Panc1 (cell line): ENCODE results near the gene CPSF3. TPM values are rescaled to one million over a fixed set of nuclear protein-coding genes. Genes with fewer than 3 reads are reported as not detected.
A peak's percentile ranks its signal among the peaks of the same experiment; 100 is the strongest.

ENCODE experiments used
- ATAC-seq: fragments of 200-7000 bp; cut with Tn5 transposase; 2 replicates; pipeline ENCODE4 v1.9.1; 2020; ENCODE audit warnings: mild to moderate bottlenecking, moderate library complexity
- BruUV-seq: library from RNA; stranded (reverse); fragments of 400-500 nt; replicated peaks from 2 replicates; lab custom pipeline; 2021; lab: Mats Ljungman, UMichigan
- CTCF ChIA-PET: fragments of 300-600 bp; sonication (Branson Sonifier 250); formaldehyde crosslinking; loops from one replicate; lab custom pipeline; 2022; ENCODE audit warnings: antibody characterized with exemption; lab: Charles Lee
- POLR2A ChIA-PET: fragments of 300-600 bp; sonication (Branson Sonifier 250); formaldehyde crosslinking; loops from one replicate; lab custom pipeline; 2022; ENCODE audit warnings: antibody characterized with exemption; lab: Charles Lee
- DNase-seq: peaks from one replicate; pipeline ENCODE4 v3.0.0-alpha.2; 2010; ENCODE audit warnings: low read depth, low spot score
- H3K27ac ChIP-seq: 2 replicates; pipeline ENCODE4 v1.5.1; 2011; ENCODE audit warnings: mild to moderate bottlenecking, low read length, inconsistent platforms
- H3K27me3 ChIP-seq: fragments of 200-500 bp; sonication (Bioruptor generic); 2 replicates; pipeline ENCODE4 v1.6.0; 2014; ENCODE audit warnings: low read length, inconsistent platforms; ENCODE audit not compliant: control insufficient read depth, insufficient read depth
- H3K36me3 ChIP-seq: fragments of 200-500 bp; sonication (Bioruptor generic); 2 replicates; pipeline ENCODE4 v1.5.1; 2014; ENCODE audit warnings: inconsistent platforms, mild to moderate bottlenecking, low read length, moderate library complexity; ENCODE audit not compliant: control insufficient read depth, insufficient read depth
- H3K4me1 ChIP-seq: 2 replicates; pipeline ENCODE4 v1.5.1; 2011; ENCODE audit warnings: inconsistent platforms, mild to moderate bottlenecking, low read length, moderate library complexity; ENCODE audit not compliant: control insufficient read depth, insufficient read depth
- H3K4me3 ChIP-seq, 2 experiments: 2 replicates each; pipeline ENCODE4 v1.5.1; 2011 to 2012; ENCODE audit warnings: low read depth in 2 of 2, low read length in 2 of 2, mild to moderate bottlenecking in 2 of 2, inconsistent platforms in 1 of 2, moderate library complexity in 1 of 2
- H3K9me3 ChIP-seq: fragments of 200-500 bp; sonication (Bioruptor generic); 2 replicates; pipeline ENCODE4 v1.5.1; 2014; ENCODE audit warnings: low read depth, mild to moderate bottlenecking, inconsistent platforms, low read length, moderate library complexity; ENCODE audit not compliant: control insufficient read depth, insufficient read depth
- CTCF ChIP-seq: fragments of 450-650 bp; IDR thresholded peaks from 2 replicates; pipeline ENCODE4 v1.5.1; 2017; ENCODE audit warnings: mild to moderate bottlenecking
- POLR2AphosphoS5 ChIP-seq: IDR thresholded peaks from 2 replicates; pipeline ENCODE4 v1.6.1; 2012; ENCODE audit warnings: mild to moderate bottlenecking, low read depth, low read length, moderate library complexity
- SIN3A ChIP-seq: IDR thresholded peaks from 2 replicates; pipeline ENCODE4 v1.6.1; 2012; ENCODE audit warnings: low read depth, mild to moderate bottlenecking, low read length, moderate library complexity, borderline replicate concordance; ENCODE audit not compliant: insufficient read depth
- TCF7L2 ChIP-seq: IDR thresholded peaks from 2 replicates; pipeline ENCODE4 v1.6.1; 2011; ENCODE audit warnings: mild to moderate bottlenecking, low read depth, low read length, inconsistent platforms
- in situ Hi-C: cut with HindIII; loops from 2 replicates; pipeline ENCODE4 v1.10.0; 2016; ENCODE audit warnings: low sequenced_read_pairs, low pct_unique_long_range_greater_than_20kb
- intact Hi-C: fragments of 100-400 bp; cut with micrococcal nuclease; formaldehyde crosslinking; loops from one replicate; pipeline ENCODE4 v1.10.0; 2022; ENCODE audit not compliant: unreplicated experiment
- total RNA-seq: library from RNA; stranded (reverse); gene quantifications from one replicate; pipeline ENCODE4 v1.2.1, GENCODE V29; 2021; ENCODE audit not compliant: unreplicated experiment
- TF ChIP-seq, protein P1 (sequence below), 2 experiments: IDR thresholded peaks; 2 replicates each; pipeline ENCODE4 v1.6.1; 2011 to 2012; ENCODE audit warnings: low read depth in 2 of 2, control low read depth in 1 of 2, low read length in 1 of 2, mild to moderate bottlenecking in 1 of 2, moderate library complexity in 1 of 2; ENCODE audit not compliant: insufficient read depth in 1 of 2

The CPSF3 gene
- total RNA-seq, 1 experiment from 2014 or later, result 54.1 TPM

GRCh38 chr2:9407363-9407811 lies 16.1 kb upstream of the CPSF3 start:
- CTCF ChIA-PET, result no interaction called here
- ATAC-seq (peak; percentile 61), DNase-seq (no peak)
- no peaks in the 10 kb centered on the region for H3K9me3 ChIP-seq
- POLR2A ChIA-PET, result no interaction called here
- no peak overlapping the region; the same call in 1 of the 2 replicates for H3K27ac ChIP-seq
- peaks cover 37% of the 10 kb centered on the region for H3K36me3 ChIP-seq
- no peaks in the 10 kb centered on the region for H3K27me3 ChIP-seq
- peaks cover 22% of the 10 kb centered on the region for H3K4me1 ChIP-seq
- BruUV-seq, result no TSS peak
- intact Hi-C loops (no loop called here), in situ Hi-C loops (no loop called here)
- TF ChIP-seq SIN3A, result no peak
- no peak for TF ChIP-seq CTCF
- 0 out of 2 replicates have a peak, but pooled peaks have one; percentile 13 for TF ChIP-seq POLR2AphosphoS5
- no peak for TF ChIP-seq TCF7L2
- TF ChIP-seq, protein P1, sequence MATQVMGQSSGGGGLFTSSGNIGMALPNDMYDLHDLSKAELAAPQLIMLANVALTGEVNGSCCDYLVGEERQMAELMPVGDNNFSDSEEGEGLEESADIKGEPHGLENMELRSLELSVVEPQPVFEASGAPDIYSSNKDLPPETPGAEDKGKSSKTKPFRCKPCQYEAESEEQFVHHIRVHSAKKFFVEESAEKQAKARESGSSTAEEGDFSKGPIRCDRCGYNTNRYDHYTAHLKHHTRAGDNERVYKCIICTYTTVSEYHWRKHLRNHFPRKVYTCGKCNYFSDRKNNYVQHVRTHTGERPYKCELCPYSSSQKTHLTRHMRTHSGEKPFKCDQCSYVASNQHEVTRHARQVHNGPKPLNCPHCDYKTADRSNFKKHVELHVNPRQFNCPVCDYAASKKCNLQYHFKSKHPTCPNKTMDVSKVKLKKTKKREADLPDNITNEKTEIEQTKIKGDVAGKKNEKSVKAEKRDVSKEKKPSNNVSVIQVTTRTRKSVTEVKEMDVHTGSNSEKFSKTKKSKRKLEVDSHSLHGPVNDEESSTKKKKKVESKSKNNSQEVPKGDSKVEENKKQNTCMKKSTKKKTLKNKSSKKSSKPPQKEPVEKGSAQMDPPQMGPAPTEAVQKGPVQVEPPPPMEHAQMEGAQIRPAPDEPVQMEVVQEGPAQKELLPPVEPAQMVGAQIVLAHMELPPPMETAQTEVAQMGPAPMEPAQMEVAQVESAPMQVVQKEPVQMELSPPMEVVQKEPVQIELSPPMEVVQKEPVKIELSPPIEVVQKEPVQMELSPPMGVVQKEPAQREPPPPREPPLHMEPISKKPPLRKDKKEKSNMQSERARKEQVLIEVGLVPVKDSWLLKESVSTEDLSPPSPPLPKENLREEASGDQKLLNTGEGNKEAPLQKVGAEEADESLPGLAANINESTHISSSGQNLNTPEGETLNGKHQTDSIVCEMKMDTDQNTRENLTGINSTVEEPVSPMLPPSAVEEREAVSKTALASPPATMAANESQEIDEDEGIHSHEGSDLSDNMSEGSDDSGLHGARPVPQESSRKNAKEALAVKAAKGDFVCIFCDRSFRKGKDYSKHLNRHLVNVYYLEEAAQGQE (IDR thresholded peaks at IDR 0.05; ENCODE audit: insufficient read depth in 1 of 2, low read depth in 2 of 2, low read length in 1 of 2), result no peak
- H3K4me3 ChIP-seq, result no peak overlapping the region

- TF ChIP-seq SIN3A, result no peak
- TF ChIP-seq, protein P1 (IDR thresholded peaks at IDR 0.05; ENCODE audit: insufficient read depth in 1 of 2, low read depth in 2 of 2, low read length in 1 of 2), result no peak
- no peak for TF ChIP-seq POLR2AphosphoS5
- TF ChIP-seq CTCF, result no peak
- TF ChIP-seq TCF7L2, result no peak
- H3K27ac ChIP-seq, result no peak overlapping the region
- intact Hi-C loops, result no loop called here
- POLR2A ChIA-PET, result no interaction called here
- H3K36me3 ChIP-seq, result peaks cover 27% of the 10 kb centered on the region
- H3K9me3 ChIP-seq, result no peaks in the 10 kb centered on the region
- no peak overlapping the region for H3K4me3 ChIP-seq
- in situ Hi-C loops, result no loop called here
- DNase-seq (no peak), ATAC-seq (peak; percentile 66)
- H3K4me1 ChIP-seq, result peaks cover 15% of the 10 kb centered on the region
- CTCF ChIA-PET, result no interaction called here
- no peaks in the 10 kb centered on the region for H3K27me3 ChIP-seq
- no TSS peak for BruUV-seq
Observed at GRCh38 chr2:9408641-9409151, 14.8 kb upstream of the CPSF3 start.
